HG02642 (cell line): ENCODE measurements around the gene DGAT2.

Experiments used
- ATAC-seq: cut with Tn5 transposase; IDR thresholded peaks from one replicate; pipeline ENCODE4 v1.9.1; 2021; ENCODE audit warnings: mild to moderate bottlenecking; ENCODE audit not compliant: unreplicated experiment, poor library complexity

The DGAT2 gene

GRCh38 chr11:75816561-75817239, 48.1 kb downstream of the DGAT2 start:
- ATAC-seq = no peak

- no peak for ATAC-seq
These were observed 52.1 kb downstream of the DGAT2 start for GRCh38 chr11:75820645-75821044.

GRCh38 chr11:75821202-75821601, 52.6 kb downstream of the DGAT2 start:
- ATAC-seq = no peak

- no peak for ATAC-seq
These were observed 54.0 kb downstream of the DGAT2 start for GRCh38 chr11:75822541-75822940.

GRCh38 chr11:75823415-75823814, 54.8 kb downstream of the DGAT2 start:
- ATAC-seq = no peak

GRCh38 chr11:75823946-75824345, 55.4 kb downstream of the DGAT2 start:
- ATAC-seq = no peak

GRCh38 chr11:75826461-75827230, 58.1 kb downstream of the DGAT2 start:
- no peak for ATAC-seq

GRCh38 chr11:75827562-75827961, 59.0 kb downstream of the DGAT2 start:
- no peak for ATAC-seq

- ATAC-seq = no peak
These were observed 63.4 kb downstream of the DGAT2 start for GRCh38 chr11:75831915-75832502.

GRCh38 chr11:75834728-75835127, 66.2 kb downstream of the DGAT2 start:
- no peak for ATAC-seq

GRCh38 chr11:75836417-75836816, 67.8 kb downstream of the DGAT2 start:
- ATAC-seq = no peak

- no peak for ATAC-seq
These were observed 71.3 kb downstream of the DGAT2 start for GRCh38 chr11:75839851-75840250.

GRCh38 chr11:75840522-75840921, 71.9 kb downstream of the DGAT2 start:
- ATAC-seq = no peak

GRCh38 chr11:75841739-75842138, 73.2 kb downstream of the DGAT2 start:
- ATAC-seq = no peak

GRCh38 chr11:75845324-75845723, 76.7 kb downstream of the DGAT2 start:
- no peak for ATAC-seq

GRCh38 chr11:75849894-75850293, 81.3 kb downstream of the DGAT2 start:
- no peak for ATAC-seq

- no peak for ATAC-seq
These were observed 82.2 kb downstream of the DGAT2 start for GRCh38 chr11:75850787-75851186.
